Astrocyte (in vitro differentiated cells and primary cell): ENCODE data around the gene APOBEC3G. TPM values are rescaled to one million over a fixed set of nuclear protein-coding genes. Genes with fewer than 3 reads are reported as not detected.

Experiments
- DNase-seq: peaks from one replicate; pipeline ENCODE4 v3.0.0-alpha.2; 2010; ENCODE audit warnings: low read depth
- FAIRE-seq: peaks from 2 replicates; lab custom pipeline; 2011; peaks lifted over from hg19 to GRCh38; lab: Jason Lieb, UNC
- H2AFZ ChIP-seq: 2 replicates; pipeline ENCODE4 v1.6.0; 2012; ENCODE audit warnings: low read depth, low read length, inconsistent platforms
- H3K27ac ChIP-seq: 2 replicates; pipeline ENCODE4 v1.5.1; 2011; ENCODE audit warnings: low read depth, low read length, inconsistent platforms
- H3K27me3 ChIP-seq: 2 replicates; pipeline ENCODE4 v1.6.0; 2011; ENCODE audit warnings: low read length, inconsistent platforms; ENCODE audit not compliant: insufficient read depth
- H3K36me3 ChIP-seq: 2 replicates; pipeline ENCODE4 v1.5.1; 2011; ENCODE audit warnings: low read length, inconsistent platforms; ENCODE audit not compliant: insufficient read depth
- H3K4me1 ChIP-seq: 2 replicates; pipeline ENCODE4 v1.5.1; 2011; ENCODE audit warnings: low read length, inconsistent platforms; ENCODE audit not compliant: insufficient read depth
- H3K4me2 ChIP-seq: 2 replicates; pipeline ENCODE4 v1.6.0; 2012; ENCODE audit warnings: low read length, inconsistent platforms
- H3K4me3 ChIP-seq: 2 replicates; pipeline ENCODE4 v1.5.1; 2011; ENCODE audit warnings: low read depth, mild to moderate bottlenecking, low read length, inconsistent platforms; ENCODE audit not compliant: insufficient read depth
- H3K79me2 ChIP-seq: 2 replicates; pipeline ENCODE4 v1.6.0; 2012; ENCODE audit warnings: mild to moderate bottlenecking, low read length, inconsistent platforms; ENCODE audit not compliant: insufficient read depth
- H3K9ac ChIP-seq: 2 replicates; pipeline ENCODE4 v1.6.0; 2012; ENCODE audit warnings: mild to moderate bottlenecking, low read length, inconsistent platforms
- H3K9me3 ChIP-seq: 2 replicates; pipeline ENCODE4 v1.5.1; 2012; ENCODE audit warnings: low read depth, mild to moderate bottlenecking, low read length, inconsistent platforms; ENCODE audit not compliant: insufficient read depth
- H4K20me1 ChIP-seq: 2 replicates; pipeline ENCODE4 v1.6.0; 2012; ENCODE audit warnings: low read length, inconsistent platforms; ENCODE audit not compliant: insufficient read depth
- H3K27ac Mint-ChIP-seq: one replicate; pipeline ENCODE4 v1.8.0; 2021; ENCODE audit warnings: mild to moderate bottlenecking, mixed read lengths; ENCODE audit not compliant: unreplicated experiment
- H3K27me3 Mint-ChIP-seq: one replicate; pipeline ENCODE4 v1.8.0; 2021; ENCODE audit warnings: low read depth, mixed read lengths; ENCODE audit not compliant: unreplicated experiment
- H3K36me3 Mint-ChIP-seq: one replicate; pipeline ENCODE4 v1.8.0; 2021; ENCODE audit warnings: low read depth, mixed read lengths; ENCODE audit not compliant: unreplicated experiment
- H3K4me1 Mint-ChIP-seq: one replicate; pipeline ENCODE4 v1.8.0; 2021; ENCODE audit warnings: low read depth, mixed read lengths; ENCODE audit not compliant: unreplicated experiment
- H3K4me3 Mint-ChIP-seq: one replicate; pipeline ENCODE4 v1.8.0; 2021; ENCODE audit warnings: mild to moderate bottlenecking, moderate library complexity, mixed read lengths; ENCODE audit not compliant: unreplicated experiment
- H3K9me3 Mint-ChIP-seq: one replicate; pipeline ENCODE4 v1.8.0; 2021; ENCODE audit warnings: mild to moderate bottlenecking, mixed read lengths; ENCODE audit not compliant: unreplicated experiment
- CTCF ChIP-seq: IDR thresholded peaks from 2 replicates; pipeline ENCODE4 v1.5.1; 2011; ENCODE audit warnings: low read depth, mild to moderate bottlenecking, inconsistent platforms, low read length, moderate library complexity; ENCODE audit not compliant: insufficient read depth
- EZH2 ChIP-seq: IDR thresholded peaks from 2 replicates; pipeline ENCODE4 v1.6.1; 2012; ENCODE audit warnings: mild to moderate bottlenecking, low read length, inconsistent platforms; ENCODE audit not compliant: insufficient read depth
- total RNA-seq: library from RNA; stranded (reverse); gene quantifications from 2 replicates; pipeline ENCODE4 v1.2.1, GENCODE V29; 2021

The APOBEC3G gene
- total RNA-seq, 1 donor from 2014 or later = 2.4 TPM

- no peaks in the 10 kb centered on the region for H3K9me3 ChIP-seq
- Mint-ChIP-seq H3K27ac (no peak overlapping the region), H3K4me1 (peaks cover 17% of the 10 kb centered on the region), H3K4me3 (no peak overlapping the region), H3K9me3 (peaks cover 2% of the 10 kb centered on the region), H3K36me3 (peaks cover 1% of the 10 kb centered on the region), H3K27me3 (peaks cover 27% of the 10 kb centered on the region)
- H3K36me3 ChIP-seq = no peaks in the 10 kb centered on the region
- peaks cover 2% of the 10 kb centered on the region for H3K27me3 ChIP-seq
- DNase-seq = no peak
- H3K4me1 ChIP-seq = peaks cover 6% of the 10 kb centered on the region
- H2AFZ ChIP-seq = no peak overlapping the region
- no peaks in the 10 kb centered on the region for H4K20me1 ChIP-seq
- no peak overlapping the region for H3K9ac ChIP-seq
- TF ChIP-seq CTCF (no peak), EZH2 (no peak)
- no peak overlapping the region for H3K27ac ChIP-seq
- FAIRE-seq = no peak
- no peaks in the 10 kb centered on the region for H3K79me2 ChIP-seq
- H3K4me3 ChIP-seq = no peak overlapping the region
- H3K4me2 ChIP-seq = no peak overlapping the region
Measured at GRCh38 chr22:39132281-39132680, 55.2 kb downstream of the APOBEC3G start.

GRCh38 chr22:39132871-39133524 lies 55.9 kb downstream of the APOBEC3G start:
- no peak overlapping the region for H3K27ac Mint-ChIP-seq
- H3K4me3 Mint-ChIP-seq = no peak overlapping the region
- H3K36me3 Mint-ChIP-seq = peaks cover 1% of the 10 kb centered on the region
- DNase-seq (no peak), FAIRE-seq (no peak)
- no peak overlapping the region for H3K4me2 ChIP-seq
- H2AFZ ChIP-seq = no peak overlapping the region
- H3K9ac ChIP-seq = no peak overlapping the region
- TF ChIP-seq CTCF = no peak
- TF ChIP-seq EZH2 = no peak
- no peaks in the 10 kb centered on the region for H3K79me2 ChIP-seq
- H4K20me1 ChIP-seq = no peaks in the 10 kb centered on the region
- no peak overlapping the region for H3K27ac ChIP-seq
- peaks cover 27% of the 10 kb centered on the region for H3K27me3 Mint-ChIP-seq
- H3K4me3 ChIP-seq = no peak overlapping the region
- H3K36me3 ChIP-seq = no peaks in the 10 kb centered on the region
- H3K4me1 Mint-ChIP-seq = peaks cover 17% of the 10 kb centered on the region
- H3K4me1 ChIP-seq = peaks cover 6% of the 10 kb centered on the region
- H3K27me3 ChIP-seq = peaks cover 2% of the 10 kb centered on the region
- no peaks in the 10 kb centered on the region for H3K9me3 ChIP-seq
- peaks cover 2% of the 10 kb centered on the region for H3K9me3 Mint-ChIP-seq

GRCh38 chr22:39133871-39134270 lies 56.8 kb downstream of the APOBEC3G start:
- Mint-ChIP-seq H3K4me1 (peaks cover 17% of the 10 kb centered on the region), H3K9me3 (peaks cover 2% of the 10 kb centered on the region), H3K36me3 (peaks cover 1% of the 10 kb centered on the region), H3K27ac (no peak overlapping the region), H3K4me3 (no peak overlapping the region), H3K27me3 (peaks cover 33% of the 10 kb centered on the region)
- Histone ChIP-seq H2AFZ (no peak overlapping the region), H3K4me2 (no peak overlapping the region), H3K9ac (no peak overlapping the region), H3K4me1 (peaks cover 6% of the 10 kb centered on the region), H3K4me3 (no peak overlapping the region), H3K36me3 (no peaks in the 10 kb centered on the region), H3K27me3 (peaks cover 2% of the 10 kb centered on the region), H3K9me3 (no peaks in the 10 kb centered on the region), H3K79me2 (no peaks in the 10 kb centered on the region), H4K20me1 (no peaks in the 10 kb centered on the region), H3K27ac (no peak overlapping the region)
- no peak for DNase-seq
- TF ChIP-seq EZH2 (no peak), CTCF (no peak)
- no peak for FAIRE-seq
